Mononuclear cell (primary cell): ENCODE results near the gene B4GALNT4. TPM values are rescaled to one million over a fixed set of nuclear protein-coding genes. Genes with fewer than 3 reads are reported as not detected.

Experiments
- H3K27me3 ChIP-seq: 2 replicates; pipeline ENCODE4 v1.6.0; 2011; ENCODE audit warnings: low read length, control low read depth; ENCODE audit not compliant: insufficient read depth
- H3K4me1 ChIP-seq: 2 replicates; pipeline ENCODE4 v1.5.1; 2011; ENCODE audit warnings: mild to moderate bottlenecking, low read length, control low read depth; ENCODE audit not compliant: insufficient read depth
- H3K4me3 ChIP-seq: 2 replicates; pipeline ENCODE4 v1.5.1; 2011; ENCODE audit warnings: mild to moderate bottlenecking, low read length, moderate library complexity
- H3K9me3 ChIP-seq: 2 replicates; pipeline ENCODE4 v1.5.1; 2011; ENCODE audit warnings: low read depth, mild to moderate bottlenecking, control low read depth, low read length
- total RNA-seq: library from RNA; depleted of rRNA; stranded (reverse); fragments of >200 nt; gene quantifications from one replicate; pipeline ENCODE4 v1.2.3, GENCODE V29; 2012

Gene B4GALNT4
- total RNA-seq, 1 donor: 0.21 TPM

GRCh38 chr11:373716-374551, 4.6 kb downstream of the B4GALNT4 start:
- Histone ChIP-seq H3K9me3 (no peaks in the 10 kb centered on the region), H3K27me3 (no peaks in the 10 kb centered on the region), H3K4me1 (no peaks in the 10 kb centered on the region), H3K4me3 (no peak overlapping the region)

- H3K4me1 ChIP-seq: no peaks in the 10 kb centered on the region
- no peaks in the 10 kb centered on the region for H3K9me3 ChIP-seq
- H3K27me3 ChIP-seq: no peaks in the 10 kb centered on the region
- H3K4me3 ChIP-seq: no peak overlapping the region
Measured at GRCh38 chr11:375065-376025, 6.0 kb downstream of the B4GALNT4 start.

GRCh38 chr11:376531-377173, 7.4 kb downstream of the B4GALNT4 start:
- Histone ChIP-seq H3K27me3 (no peaks in the 10 kb centered on the region), H3K4me1 (no peaks in the 10 kb centered on the region), H3K4me3 (no peak overlapping the region), H3K9me3 (no peaks in the 10 kb centered on the region)

GRCh38 chr11:377174-377865, 8.0 kb downstream of the B4GALNT4 start:
- H3K4me3 ChIP-seq: no peak overlapping the region
- no peaks in the 10 kb centered on the region for H3K9me3 ChIP-seq
- no peaks in the 10 kb centered on the region for H3K27me3 ChIP-seq
- no peaks in the 10 kb centered on the region for H3K4me1 ChIP-seq

- Histone ChIP-seq H3K9me3 (no peaks in the 10 kb centered on the region), H3K4me3 (no peak overlapping the region), H3K27me3 (no peaks in the 10 kb centered on the region), H3K4me1 (no peaks in the 10 kb centered on the region)
Measured at GRCh38 chr11:377883-378500, 8.7 kb downstream of the B4GALNT4 start.

- Histone ChIP-seq H3K4me3 (no peak overlapping the region), H3K9me3 (no peaks in the 10 kb centered on the region), H3K4me1 (no peaks in the 10 kb centered on the region), H3K27me3 (no peaks in the 10 kb centered on the region)
Measured at GRCh38 chr11:379205-380094, 10.2 kb downstream of the B4GALNT4 start.

GRCh38 chr11:380095-380480, 10.8 kb downstream of the B4GALNT4 start:
- no peaks in the 10 kb centered on the region for H3K4me1 ChIP-seq

GRCh38 chr11:380491-380890, 11.2 kb downstream of the B4GALNT4 start:
- Histone ChIP-seq H3K9me3 (no peaks in the 10 kb centered on the region), H3K27me3 (no peaks in the 10 kb centered on the region), H3K4me1 (no peaks in the 10 kb centered on the region), H3K4me3 (no peak overlapping the region)

More at GRCh38 chr11:380095-380480, 10.8 kb downstream of the B4GALNT4 start:
- Histone ChIP-seq H3K9me3 (no peaks in the 10 kb centered on the region), H3K27me3 (no peaks in the 10 kb centered on the region), H3K4me3 (no peak overlapping the region)

GRCh38 chr11:380996-381395, 11.7 kb downstream of the B4GALNT4 start:
- no peak overlapping the region for H3K4me3 ChIP-seq
- H3K9me3 ChIP-seq: no peaks in the 10 kb centered on the region
- H3K27me3 ChIP-seq: no peaks in the 10 kb centered on the region
- H3K4me1 ChIP-seq: no peaks in the 10 kb centered on the region

- no peak overlapping the region for H3K4me3 ChIP-seq
- H3K27me3 ChIP-seq: no peaks in the 10 kb centered on the region
- H3K4me1 ChIP-seq: no peaks in the 10 kb centered on the region
- no peaks in the 10 kb centered on the region for H3K9me3 ChIP-seq
Measured at GRCh38 chr11:381501-382072, 12.3 kb downstream of the B4GALNT4 start.

GRCh38 chr11:382081-382629, 12.9 kb downstream of the B4GALNT4 start:
- Histone ChIP-seq H3K27me3 (no peaks in the 10 kb centered on the region), H3K9me3 (no peaks in the 10 kb centered on the region), H3K4me1 (no peaks in the 10 kb centered on the region), H3K4me3 (no peak overlapping the region)

GRCh38 chr11:383431-383830, 14.1 kb downstream of the B4GALNT4 start:
- Histone ChIP-seq H3K4me3 (no peak overlapping the region), H3K27me3 (no peaks in the 10 kb centered on the region), H3K4me1 (no peaks in the 10 kb centered on the region), H3K9me3 (no peaks in the 10 kb centered on the region)

GRCh38 chr11:384511-384910, 15.2 kb downstream of the B4GALNT4 start:
- Histone ChIP-seq H3K9me3 (no peaks in the 10 kb centered on the region), H3K4me3 (no peak overlapping the region)

More at GRCh38 chr11:384511-384910, 15.2 kb downstream of the B4GALNT4 start:
- Histone ChIP-seq H3K27me3 (no peaks in the 10 kb centered on the region), H3K4me1 (no peaks in the 10 kb centered on the region)
